DND-41 (cell line): ENCODE results near the gene OR2V2.

Experiments
- ATAC-seq: fragments of 200-7000 bp; cut with Tn5 transposase; 3 replicates; pipeline ENCODE4 v1.9.1; 2021; ENCODE audit warnings: low read depth; ENCODE audit not compliant: insufficient read depth
- DNase-seq: peaks from one replicate; pipeline ENCODE4 v3.0.0-alpha.2; 2020
- H2AFZ ChIP-seq: 2 replicates; pipeline ENCODE4 v1.6.0; 2012; ENCODE audit warnings: low read depth, low read length
- H3K27ac ChIP-seq: 2 replicates; pipeline ENCODE4 v1.5.1; 2012; ENCODE audit warnings: low read length, inconsistent platforms
- H3K27me3 ChIP-seq: fragments of 200-600 bp; sonication (generic); 2 replicates; pipeline ENCODE4 v1.6.0; 2012; ENCODE audit warnings: low read length, mild to moderate bottlenecking, inconsistent platforms; ENCODE audit not compliant: insufficient read depth, poor library complexity
- H3K36me3 ChIP-seq: 2 replicates; pipeline ENCODE4 v1.5.1; 2012; ENCODE audit warnings: low read length, inconsistent platforms; ENCODE audit not compliant: insufficient read depth
- H3K4me1 ChIP-seq: 2 replicates; pipeline ENCODE4 v1.5.1; 2012; ENCODE audit warnings: mild to moderate bottlenecking, low read length; ENCODE audit not compliant: insufficient read depth
- H3K4me2 ChIP-seq: 2 replicates; pipeline ENCODE4 v1.6.0; 2012; ENCODE audit warnings: mild to moderate bottlenecking, moderate library complexity, low read length, inconsistent platforms; ENCODE audit not compliant: insufficient read depth
- H3K4me3 ChIP-seq, 2 experiments: fragments of 200-600 bp in 1 of 2; shearing (Covaris generic) in 1 of 2; 2 replicates each; pipeline ENCODE4 v1.5.1; 2012 to 2016; ENCODE audit warnings: inconsistent platforms in 2 of 2, low read length in 2 of 2, mild to moderate bottlenecking in 2 of 2, low read depth in 1 of 2, moderate library complexity in 1 of 2
- H3K79me2 ChIP-seq: 2 replicates; pipeline ENCODE4 v1.6.0; 2012; ENCODE audit warnings: low read length, inconsistent platforms; ENCODE audit not compliant: insufficient read depth
- H3K9ac ChIP-seq: 2 replicates; pipeline ENCODE4 v1.6.0; 2012; ENCODE audit warnings: low read depth, mild to moderate bottlenecking, inconsistent platforms, low read length, moderate library complexity
- H3K9me3 ChIP-seq: 2 replicates; pipeline ENCODE4 v1.5.1; 2012; ENCODE audit warnings: low read length, moderate library complexity, mild to moderate bottlenecking, inconsistent platforms; ENCODE audit not compliant: insufficient read depth, severe bottlenecking
- H4K20me1 ChIP-seq: 2 replicates; pipeline ENCODE4 v1.6.0; 2012; ENCODE audit warnings: low read length; ENCODE audit not compliant: insufficient read depth
- EZH2 ChIP-seq: IDR thresholded peaks from 3 replicates; pipeline ENCODE4 v1.6.1; 2012; ENCODE audit warnings: borderline replicate concordance, low read depth, mild to moderate bottlenecking, moderate library complexity, low read length, inconsistent platforms; ENCODE audit not compliant: severe bottlenecking
- TF ChIP-seq, protein P1 (sequence below): IDR thresholded peaks from 2 replicates; pipeline ENCODE4 v1.5.1; 2012; ENCODE audit warnings: borderline replicate concordance, low read length, moderate library complexity, mild to moderate bottlenecking; ENCODE audit not compliant: poor library complexity, severe bottlenecking; ENCODE audit errors: extremely low read depth

OR2V2 gene

GRCh38 chr5:181185560-181185959, 38.2 kb downstream of the OR2V2 start:
- no peak overlapping the region for H3K4me2 ChIP-seq
- H2AFZ ChIP-seq = no peak overlapping the region
- peaks cover 34% of the 10 kb centered on the region for H3K4me1 ChIP-seq
- H3K27me3 ChIP-seq = no peaks in the 10 kb centered on the region
- no peaks in the 10 kb centered on the region for H3K79me2 ChIP-seq
- no peak overlapping the region for H3K4me3 ChIP-seq
- H3K9me3 ChIP-seq = no peaks in the 10 kb centered on the region
- no peaks in the 10 kb centered on the region for H4K20me1 ChIP-seq
- no peaks in the 10 kb centered on the region; the same call in 1 of the 2 replicates for H3K36me3 ChIP-seq
- H3K9ac ChIP-seq = no peak overlapping the region
- H3K27ac ChIP-seq = no peak overlapping the region
- DNase-seq (no peak), ATAC-seq (no peak)
- TF ChIP-seq, protein P1, sequence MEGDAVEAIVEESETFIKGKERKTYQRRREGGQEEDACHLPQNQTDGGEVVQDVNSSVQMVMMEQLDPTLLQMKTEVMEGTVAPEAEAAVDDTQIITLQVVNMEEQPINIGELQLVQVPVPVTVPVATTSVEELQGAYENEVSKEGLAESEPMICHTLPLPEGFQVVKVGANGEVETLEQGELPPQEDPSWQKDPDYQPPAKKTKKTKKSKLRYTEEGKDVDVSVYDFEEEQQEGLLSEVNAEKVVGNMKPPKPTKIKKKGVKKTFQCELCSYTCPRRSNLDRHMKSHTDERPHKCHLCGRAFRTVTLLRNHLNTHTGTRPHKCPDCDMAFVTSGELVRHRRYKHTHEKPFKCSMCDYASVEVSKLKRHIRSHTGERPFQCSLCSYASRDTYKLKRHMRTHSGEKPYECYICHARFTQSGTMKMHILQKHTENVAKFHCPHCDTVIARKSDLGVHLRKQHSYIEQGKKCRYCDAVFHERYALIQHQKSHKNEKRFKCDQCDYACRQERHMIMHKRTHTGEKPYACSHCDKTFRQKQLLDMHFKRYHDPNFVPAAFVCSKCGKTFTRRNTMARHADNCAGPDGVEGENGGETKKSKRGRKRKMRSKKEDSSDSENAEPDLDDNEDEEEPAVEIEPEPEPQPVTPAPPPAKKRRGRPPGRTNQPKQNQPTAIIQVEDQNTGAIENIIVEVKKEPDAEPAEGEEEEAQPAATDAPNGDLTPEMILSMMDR = no peak
- no peak for TF ChIP-seq EZH2

- no peak overlapping the region for H2AFZ ChIP-seq
- H3K4me2 ChIP-seq = no peak overlapping the region
- no peaks in the 10 kb centered on the region for H3K27me3 ChIP-seq
- no peaks in the 10 kb centered on the region for H3K79me2 ChIP-seq
- ATAC-seq (no peak), DNase-seq (no peak)
- H3K4me3 ChIP-seq = no peak overlapping the region
- H3K4me1 ChIP-seq = peaks cover 39% of the 10 kb centered on the region
- TF ChIP-seq, protein P1 = no peak
- no peak for TF ChIP-seq EZH2
- H3K36me3 ChIP-seq = no peaks in the 10 kb centered on the region; the same call in 1 of the 2 replicates
- H3K9me3 ChIP-seq = no peaks in the 10 kb centered on the region
- no peaks in the 10 kb centered on the region for H4K20me1 ChIP-seq
- H3K9ac ChIP-seq = no peak overlapping the region
- H3K27ac ChIP-seq = no peak overlapping the region
Observed at GRCh38 chr5:181186022-181186421, 38.6 kb downstream of the OR2V2 start.

DNA sequence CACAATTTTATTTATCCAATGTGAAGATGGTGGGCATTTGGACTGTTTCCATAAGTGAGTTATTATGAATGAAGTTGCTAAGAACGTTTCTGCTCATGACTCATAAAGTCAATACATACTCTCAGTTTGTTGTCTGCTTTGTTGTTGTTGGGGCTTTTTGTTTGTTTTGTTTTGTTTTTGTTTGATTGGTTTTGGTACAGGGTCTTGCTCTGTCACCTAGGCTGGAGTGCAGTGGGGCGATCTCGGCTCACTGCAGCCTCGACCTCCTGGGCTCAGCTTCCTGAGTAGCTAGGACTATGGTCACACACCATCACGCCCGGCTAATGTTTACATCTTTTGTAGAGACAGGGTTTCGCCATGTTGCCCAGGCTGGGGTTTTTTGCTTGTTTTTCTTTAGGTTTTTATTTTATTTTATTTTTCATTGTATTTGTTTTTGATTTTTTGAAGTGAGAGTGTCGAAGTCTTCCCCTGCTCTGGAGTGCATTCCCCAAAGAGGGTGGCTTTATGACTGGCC, 39.7 kb downstream of the OR2V2 start:
- no peak overlapping the region for H3K4me2 ChIP-seq
- TF ChIP-seq, protein P1 = no peak
- no peak for TF ChIP-seq EZH2
- H3K27me3 ChIP-seq = no peaks in the 10 kb centered on the region
- DNase-seq (no peak), ATAC-seq (no peak)
- H3K4me3 ChIP-seq = no peak overlapping the region
- no peak overlapping the region for H3K27ac ChIP-seq
- peaks cover 43% of the 10 kb centered on the region for H3K4me1 ChIP-seq
- H4K20me1 ChIP-seq = no peaks in the 10 kb centered on the region
- no peak overlapping the region for H3K9ac ChIP-seq
- H3K79me2 ChIP-seq = no peaks in the 10 kb centered on the region
- no peak overlapping the region for H2AFZ ChIP-seq
- no peaks in the 10 kb centered on the region; the same call in 1 of the 2 replicates for H3K36me3 ChIP-seq
- H3K9me3 ChIP-seq = no peaks in the 10 kb centered on the region
